K562 (cell line): ENCODE measurements around the gene MYO6. TPM values are rescaled to one million over a fixed set of nuclear protein-coding genes. Genes with fewer than 3 reads are reported as not detected.

Experiments used
- ATAC-seq: fragments of 200-7000 bp; cut with Tn5 transposase; 3 replicates; pipeline ENCODE4 v1.9.1; 2020; ENCODE audit warnings: moderate library complexity
- BruUV-seq: library from RNA; stranded (reverse); fragments of 400-500 nt; replicated peaks from 2 replicates; lab custom pipeline; 2021; lab: Mats Ljungman, UMichigan
- CTCF ChIA-PET: fragments of 300-600 bp; formaldehyde crosslinking; extraction: SDS; loops from one replicate; lab custom pipeline; 2021; ENCODE audit warnings: low intra/inter-chr PET ratio; lab: Yijun Ruan, JAX
- POLR2A ChIA-PET: fragments of 300-600, 350-650 bp; sonication (Branson Sonifier 250); formaldehyde crosslinking; extraction: SDS; loops from one replicate; lab custom pipeline; 2021; ENCODE audit warnings: antibody characterized with exemption, inconsistent platforms; lab: Yijun Ruan, JAX
- DNase-seq, 4 experiments: peaks; one replicate each; pipeline versions ENCODE4 v3.0.0 to v3.0.0-alpha.2; 2011 to 2018; ENCODE audit warnings: low spot score in 3 of 4, mixed read lengths in 3 of 4; ENCODE audit errors: extremely low read depth in 1 of 4
- FAIRE-seq: peaks from 2 replicates; lab custom pipeline; 2011; peaks lifted over from hg19 to GRCh38; lab: Jason Lieb, UNC
- H2AFZ ChIP-seq: 2 replicates; pipeline ENCODE4 v1.6.0; 2011; ENCODE audit warnings: low read depth, low read length, control low read depth, inconsistent platforms
- H3K27ac ChIP-seq: fragments of 200-600 bp; 3 replicates; pipeline ENCODE4 v1.8.0; 2011; ENCODE audit warnings: low read depth, mild to moderate bottlenecking, control low read depth, inconsistent platforms, low read length, moderate library complexity, mixed read lengths; ENCODE audit errors: extremely low read depth
- H3K27me3 ChIP-seq, 2 experiments: fragments of 300-600 bp in 1 of 2; 2 replicates in 1 of 2; 3 replicates in 1 of 2; pipeline versions ENCODE4 v1.6.0 to v1.8.0; 2011; ENCODE audit warnings: inconsistent platforms in 2 of 2, low read length in 2 of 2, mild to moderate bottlenecking in 1 of 2, mixed read lengths in 1 of 2, moderate library complexity in 1 of 2; ENCODE audit not compliant: control insufficient read depth in 2 of 2, insufficient read depth in 2 of 2
- H3K36me3 ChIP-seq: fragments of 300-600 bp; 3 replicates; pipeline ENCODE4 v1.8.0; 2011; ENCODE audit warnings: mild to moderate bottlenecking, low read length, inconsistent platforms; ENCODE audit not compliant: control insufficient read depth, insufficient read depth
- H3K4me1 ChIP-seq, 2 experiments: fragments of 200-600 bp in 1 of 2; replicated peaks in 1 of 2; 2 replicates in 1 of 2; 3 replicates in 1 of 2; pipeline versions ENCODE4 v1.5.1 to v1.8.0; 2011; ENCODE audit warnings: inconsistent platforms in 2 of 2, low read length in 2 of 2, mild to moderate bottlenecking in 1 of 2, mixed read lengths in 1 of 2, moderate library complexity in 1 of 2; ENCODE audit not compliant: control insufficient read depth in 2 of 2, insufficient read depth in 2 of 2
- H3K4me2 ChIP-seq: 2 replicates; pipeline ENCODE4 v1.6.1; 2011; ENCODE audit warnings: low read length, control low read depth, inconsistent platforms, mixed read lengths; ENCODE audit not compliant: insufficient read depth
- H3K4me3 ChIP-seq: fragments of 200-600 bp; sonication (generic), shearing (Covaris generic); 2 replicates; pipeline ENCODE4 v1.5.1; 2016; ENCODE audit warnings: control low read depth, inconsistent platforms
- H3K79me2 ChIP-seq: fragments of 200-600 bp; 3 replicates; pipeline ENCODE4 v1.8.0; 2011; ENCODE audit warnings: low read length, inconsistent platforms; ENCODE audit not compliant: control insufficient read depth, insufficient read depth
- H3K9ac ChIP-seq, 2 experiments: 2 replicates each; pipeline versions ENCODE4 v1.6.0 to v1.6.1; 2011; ENCODE audit warnings: low read depth in 2 of 2, low read length in 2 of 2, control low read depth in 1 of 2, inconsistent platforms in 1 of 2, mild to moderate bottlenecking in 1 of 2, mixed read lengths in 1 of 2; ENCODE audit not compliant: insufficient read depth in 1 of 2
- H3K9me1 ChIP-seq: one replicate; pipeline ENCODE4 v1.6.0; 2011; ENCODE audit warnings: inconsistent platforms, mild to moderate bottlenecking, low read length, moderate library complexity; ENCODE audit not compliant: control insufficient read depth, insufficient read depth
- H3K9me3 ChIP-seq: replicated peaks from 2 replicates; pipeline ENCODE4 v1.5.1; 2011; ENCODE audit warnings: low read depth, low read length, inconsistent platforms; ENCODE audit not compliant: control insufficient read depth, insufficient read depth
- H4K20me1 ChIP-seq: replicated peaks from 2 replicates; pipeline ENCODE4 v1.6.1; 2011; ENCODE audit warnings: low read length, inconsistent platforms, mixed read lengths; ENCODE audit not compliant: control insufficient read depth, insufficient read depth
- CUX1 ChIP-seq: fragments of 200-800 bp; sonication (Bioruptor generic); IDR thresholded peaks from 2 replicates; pipeline ENCODE4 v1.6.1; 2016; ENCODE audit warnings: missing genetic modification characterization, missing compliant biosample characterization
- NCOA6 ChIP-seq: fragments of 450-650 bp; IDR thresholded peaks from 2 replicates; pipeline ENCODE4 v1.6.1; 2017; ENCODE audit warnings: mild to moderate bottlenecking
- RERE ChIP-seq: sonication (generic); formaldehyde crosslinking; IDR thresholded peaks from 2 replicates; pipeline ENCODE4 v1.8.0; 2023; ENCODE audit warnings: missing genetic modification reagents, mild to moderate bottlenecking, borderline replicate concordance
- SOX6 ChIP-seq: fragments of 450-650 bp; IDR thresholded peaks from 2 replicates; pipeline ENCODE4 v1.6.1; 2014; ENCODE audit warnings: mild to moderate bottlenecking
- ZNF133 ChIP-seq: fragments of 250-450 bp; sonication (Bioruptor Pico); IDR thresholded peaks from 2 replicates; pipeline ENCODE4 v1.4.0; 2020; ENCODE audit warnings: mild to moderate bottlenecking
- ZNF165 ChIP-seq: fragments of 250-450 bp; sonication (Bioruptor Pico); IDR thresholded peaks from 2 replicates; pipeline ENCODE4 v1.4.0; 2020; ENCODE audit warnings: borderline replicate concordance
- WGBS: fragments of 100-300 bp; shearing (Covaris generic); methylation state at CpG from one replicate; pipeline ENCODE4 v1.1.6; 2016; ENCODE audit warnings: low coverage, mixed read lengths; ENCODE audit not compliant: insufficient coverage; ENCODE audit errors: missing lambda C conversion rate; 5-methylcytosine and 5-hydroxymethylcytosine counted together
- in situ Hi-C: fragments of 300-500 bp; cut with MboI; formaldehyde crosslinking; loops from 4 replicates; pipeline ENCODE4 v1.15.0; 2018; ENCODE audit warnings: inconsistent platforms, mixed read lengths
- intact Hi-C: fragments of 100-400 bp; cut with micrococcal nuclease; formaldehyde crosslinking; loops from 2 replicates; pipeline ENCODE4 v1.14.2; 2022
- polyA plus RNA-seq, 8 experiments: library from polyadenylated mRNA; depleted of rRNA in 4 of 8; stranded (reverse) in 5 of 8; unstranded in 3 of 8; fragments of >200 nt; fragmentation: Nextera tagmentation in 2 of 8; fragmentation: Illumina TruSeq in 1 of 8; extraction: Ambion mirVana in 2 of 8; extraction: Trizol in 1 of 8; gene quantifications; 2 replicates each; pipeline versions ENCODE4 v1.2.1 to v1.2.3, GENCODE V29; 2011 to 2014; ENCODE audit warnings: inconsistent platforms in 1 of 8, missing spikeins in 1 of 8
- total RNA-seq, 7 experiments: library from RNA; depleted of rRNA in 6 of 7; stranded (reverse); fragments of >200 nt in 6 of 7; fragmentation: Illumina TruSeq in 2 of 7; extraction: Trizol in 2 of 7; gene quantifications; 2 replicates each; pipeline versions ENCODE4 v1.2.1 to v1.2.3, GENCODE V29; 2011 to 2021; ENCODE audit warnings: low replicate concordance in 1 of 7

The MYO6 gene
- total and polyA plus RNA-seq, 9 of the 15 experiments (the other 6 are each of a cell fraction or from before 2014, with no cell fraction given) = 1.3 to 5.5 (median 2.7) TPM

- no peak for TF ChIP-seq RERE
- no peak for TF ChIP-seq NCOA6
- TF ChIP-seq ZNF133 (CRISPR knock-in tag) = no peak
- no peak for TF ChIP-seq SOX6
These were observed 93.2 kb downstream of the MYO6 start (continued) for GRCh38 chr6:75842191-75842590.

GRCh38 chr6:75842732-75843131 lies 93.7 kb downstream of the MYO6 start:
- no peaks in the 10 kb centered on the region for H4K20me1 ChIP-seq
- H2AFZ ChIP-seq = no peak overlapping the region
- no peak for DNase-seq
- POLR2A ChIA-PET = no interaction called here
- in situ Hi-C loops = no loop called here
- no TSS peak for BruUV-seq
- H3K4me1 ChIP-seq = no peaks in the 10 kb centered on the region
- H3K9me1 ChIP-seq = no peaks in the 10 kb centered on the region
- H3K9me3 ChIP-seq = no peaks in the 10 kb centered on the region
- no peaks in the 10 kb centered on the region for H3K36me3 ChIP-seq
- H3K27me3 ChIP-seq = no peaks in the 10 kb centered on the region
- CTCF ChIA-PET = no interaction called here
- ATAC-seq = no peak
- no peak for FAIRE-seq
- intact Hi-C loops = no loop called here
- 7% methylated on average over 2 of the region's 2 CpGs for WGBS
- H3K4me3 ChIP-seq = no peak overlapping the region
- no peak overlapping the region for H3K27ac ChIP-seq
- no peaks in the 10 kb centered on the region for H3K79me2 ChIP-seq
- no peak overlapping the region for H3K9ac ChIP-seq
- H3K4me2 ChIP-seq = no peak overlapping the region
- TF ChIP-seq ZNF165 (CRISPR knock-in tag) (no peak), CUX1 (CRISPR knock-in tag) (no peak)
